Activated CD8-positive, alpha-beta memory T cell treated with anti-CD3 and anti-CD28 coated beads for 1 hour (primary cell): ENCODE data around the gene LRP5.

Experiments used
- DNase-seq, 2 donors: peaks; one replicate each; pipeline ENCODE4 v3.0.0-alpha.2; 2020; ENCODE audit warnings: low read depth in 1 of 2; ENCODE audit errors: extremely low read depth in 1 of 2

LRP5 gene

GRCh38 chr11:68345776-68346461, 33.5 kb downstream of the LRP5 start:
- DNase-seq: no peak

DNA sequence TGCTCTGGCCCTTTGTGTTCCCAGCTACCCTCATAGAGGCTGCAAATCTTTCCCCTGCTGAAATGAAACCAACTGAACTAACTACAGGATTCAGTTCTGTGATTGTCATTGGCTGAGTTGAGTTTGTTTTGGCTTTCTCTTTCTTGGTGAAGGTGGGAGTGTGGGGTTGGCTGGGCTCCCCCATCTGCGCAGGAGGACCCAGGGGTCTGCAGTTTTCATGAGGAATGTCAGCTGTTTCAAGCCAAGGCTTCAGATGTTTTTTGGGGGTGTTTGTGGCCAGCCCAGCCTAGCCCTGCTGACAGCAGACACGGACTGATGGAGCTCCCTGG, 34.0 kb downstream of the LRP5 start:
- no peak for DNase-seq

DNA sequence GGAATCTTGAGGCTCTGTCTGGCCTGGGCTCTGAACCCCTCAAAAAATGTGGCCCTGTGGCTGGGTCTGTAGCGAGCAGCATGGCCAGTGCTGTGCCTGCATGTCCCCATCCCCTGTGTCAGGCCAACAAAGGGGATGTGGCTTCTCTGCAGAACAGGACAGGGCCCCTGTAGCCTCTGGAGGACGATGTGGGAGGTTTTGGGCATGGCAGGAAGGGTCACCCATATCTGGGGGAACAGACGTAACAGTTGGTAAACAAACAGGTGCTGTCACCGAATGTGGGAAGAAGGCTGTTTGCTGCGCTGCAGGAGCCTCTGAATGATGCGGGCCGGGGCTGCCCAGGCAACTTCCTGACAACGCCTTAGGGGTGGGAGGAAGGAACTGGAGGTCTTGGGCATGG, 35.0 kb downstream of the LRP5 start:
- no peak for DNase-seq

DNA sequence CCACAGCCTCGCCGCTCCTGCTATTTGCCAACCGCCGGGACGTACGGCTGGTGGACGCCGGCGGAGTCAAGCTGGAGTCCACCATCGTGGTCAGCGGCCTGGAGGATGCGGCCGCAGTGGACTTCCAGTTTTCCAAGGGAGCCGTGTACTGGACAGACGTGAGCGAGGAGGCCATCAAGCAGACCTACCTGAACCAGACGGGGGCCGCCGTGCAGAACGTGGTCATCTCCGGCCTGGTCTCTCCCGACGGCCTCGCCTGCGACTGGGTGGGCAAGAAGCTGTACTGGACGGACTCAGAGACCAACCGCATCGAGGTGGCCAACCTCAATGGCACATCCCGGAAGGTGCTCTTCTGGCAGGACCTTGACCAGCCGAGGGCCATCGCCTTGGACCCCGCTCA, 35.5 kb downstream of the LRP5 start:
- DNase-seq: no peak

DNA sequence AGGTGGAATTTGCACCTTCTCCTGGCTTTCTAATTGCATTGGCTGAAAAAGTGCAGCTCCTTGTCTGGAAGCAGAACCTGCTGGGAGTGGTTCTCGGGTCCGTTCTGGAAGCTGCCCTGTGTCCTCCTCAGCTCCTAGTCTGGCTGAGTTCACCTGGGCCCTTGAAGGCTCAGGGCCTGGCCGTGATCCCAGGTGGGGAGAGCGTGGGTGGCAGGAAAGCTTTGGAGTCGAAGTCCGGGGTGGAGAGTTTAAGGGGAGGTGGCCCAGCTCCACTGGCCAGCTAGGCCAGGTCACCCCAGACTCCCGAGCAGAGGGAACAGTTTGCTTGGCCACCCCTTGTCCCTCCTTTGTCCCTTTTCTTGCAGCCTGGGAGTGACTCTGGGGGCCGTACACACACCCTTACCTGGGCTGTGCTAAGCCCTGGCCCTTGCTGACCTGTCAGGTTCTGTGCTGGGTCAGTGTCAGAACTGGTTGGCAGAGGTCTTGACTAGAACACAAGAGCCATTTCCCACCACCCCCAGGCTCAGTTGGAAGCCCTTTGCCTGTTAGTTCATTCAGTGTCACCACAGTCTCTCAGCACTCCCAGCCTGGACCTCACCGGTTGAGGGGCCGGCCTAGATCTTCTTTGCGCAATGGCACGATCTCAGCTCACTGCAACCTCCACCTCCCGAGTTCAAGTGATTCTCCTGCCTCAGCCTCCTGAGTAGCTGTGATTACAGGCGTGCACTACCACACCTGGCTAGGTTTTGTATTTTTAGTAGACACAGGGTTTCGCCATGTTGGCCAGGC, 37.3 kb downstream of the LRP5 start:
- no peak for DNase-seq

- no peak for DNase-seq
Measured at GRCh38 chr11:68350759-68351449, 38.5 kb downstream of the LRP5 start.

GRCh38 chr11:68351450-68352275, 39.3 kb downstream of the LRP5 start:
- no peak for DNase-seq

- DNase-seq: no peak
Measured at GRCh38 chr11:68352591-68352990, 40.2 kb downstream of the LRP5 start.

DNA sequence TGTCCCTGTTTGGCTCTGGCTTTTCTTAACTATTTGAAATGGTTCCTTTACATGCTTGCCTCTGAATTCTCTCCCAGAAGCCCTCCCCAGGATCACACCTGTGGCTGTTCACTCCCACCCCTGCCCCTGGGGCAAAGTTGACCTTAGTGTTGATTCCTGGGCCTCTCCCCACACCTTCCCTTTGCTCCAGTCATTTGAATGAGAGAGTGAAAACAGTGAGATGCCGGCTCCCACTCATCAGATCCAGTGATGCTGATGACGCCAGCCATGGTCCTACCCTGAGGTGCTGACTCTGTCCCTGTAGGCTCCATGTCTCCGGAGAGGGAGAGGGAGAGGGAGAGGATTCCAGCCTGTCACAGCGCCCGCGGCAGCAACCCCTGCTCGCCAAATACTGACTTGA, 40.7 kb downstream of the LRP5 start:
- DNase-seq: no peak

GRCh38 chr11:68353669-68354068, 41.3 kb downstream of the LRP5 start:
- DNase-seq: no peak

- no peak for DNase-seq
Measured at GRCh38 chr11:68354148-68354872, 41.9 kb downstream of the LRP5 start.

DNA sequence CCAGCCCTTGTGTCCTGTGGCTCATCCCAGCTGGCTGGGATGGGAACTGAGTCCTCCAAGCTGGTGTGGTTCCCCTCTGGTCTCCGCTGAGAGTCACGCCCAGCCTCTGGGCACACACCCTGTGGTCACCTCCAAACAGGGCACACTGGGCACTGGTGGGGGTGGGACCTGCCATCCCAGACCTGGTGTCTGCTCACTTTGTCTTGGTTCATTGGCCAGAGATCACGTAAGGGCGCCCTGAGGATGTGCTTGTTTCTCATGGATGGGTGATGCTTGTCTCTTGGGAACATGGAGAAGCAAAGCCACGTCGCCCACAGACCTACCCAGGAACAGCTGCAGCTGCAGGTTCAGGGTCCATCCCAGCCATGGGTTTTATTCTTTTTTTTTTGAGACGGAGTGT, 43.1 kb downstream of the LRP5 start:
- no peak for DNase-seq

- no peak for DNase-seq
Measured at GRCh38 chr11:68357568-68357967, 45.2 kb downstream of the LRP5 start.

GRCh38 chr11:68358416-68358815, 46.0 kb downstream of the LRP5 start:
- no peak for DNase-seq

- no peak for DNase-seq
Measured at GRCh38 chr11:68361702-68362101, 49.3 kb downstream of the LRP5 start.

DNA sequence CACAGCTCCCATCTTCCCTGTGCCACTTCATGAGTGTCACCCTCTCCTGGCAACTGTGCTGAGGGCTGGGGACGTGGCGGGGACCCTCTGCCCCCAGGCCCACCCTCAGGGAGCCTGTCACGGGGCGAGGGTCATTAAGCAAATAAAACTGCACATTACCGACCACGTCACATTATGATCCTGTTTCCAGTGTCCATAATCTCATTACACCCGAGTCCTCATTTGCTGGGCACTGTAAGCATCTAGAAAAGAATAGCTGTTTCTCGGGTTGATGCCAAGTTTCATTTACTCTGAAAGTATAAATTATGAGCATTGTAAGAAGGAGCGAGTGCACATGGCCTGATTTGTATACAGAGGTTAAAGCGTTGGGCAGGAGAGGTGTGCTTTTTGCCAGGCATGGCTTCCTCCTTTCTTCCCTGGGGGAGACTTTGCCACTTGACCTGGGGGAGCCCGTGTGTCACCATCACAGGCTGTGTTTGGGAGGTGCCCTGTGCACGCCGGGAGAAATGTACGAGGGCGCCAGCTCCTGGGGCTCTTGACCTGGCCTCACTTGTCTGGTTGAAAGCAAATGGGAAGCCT, 50.5 kb downstream of the LRP5 start:
- DNase-seq: no peak

GRCh38 chr11:68363776-68364175, 51.4 kb downstream of the LRP5 start:
- DNase-seq: no peak

- DNase-seq: no peak
Measured at GRCh38 chr11:68364581-68364980, 52.2 kb downstream of the LRP5 start.

DNA sequence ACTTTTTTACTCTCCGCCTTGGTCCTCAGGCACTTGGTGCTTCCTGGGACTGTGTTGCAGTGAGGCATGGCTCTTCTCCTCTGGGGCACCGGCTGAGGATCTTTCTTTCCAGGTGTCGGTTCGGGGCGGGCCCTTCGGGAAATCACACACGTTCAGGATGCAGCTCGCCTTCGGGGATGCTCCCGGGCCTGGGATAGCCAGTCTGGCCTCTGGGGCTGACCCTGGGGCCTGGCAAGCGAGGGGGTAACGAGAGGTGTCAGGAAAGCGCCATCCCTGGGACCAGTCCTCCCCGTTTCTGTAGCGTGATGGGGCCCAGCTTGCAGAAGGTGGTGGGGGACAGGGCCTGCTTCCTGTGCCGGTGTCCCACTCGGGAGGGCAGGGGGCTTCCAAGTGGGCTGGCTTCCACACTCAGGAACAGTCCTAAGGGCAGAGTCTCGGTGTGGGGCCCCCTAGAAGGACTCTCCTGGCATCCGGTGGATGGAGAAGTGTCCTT, 53.6 kb downstream of the LRP5 start:
- no peak for DNase-seq

DNA sequence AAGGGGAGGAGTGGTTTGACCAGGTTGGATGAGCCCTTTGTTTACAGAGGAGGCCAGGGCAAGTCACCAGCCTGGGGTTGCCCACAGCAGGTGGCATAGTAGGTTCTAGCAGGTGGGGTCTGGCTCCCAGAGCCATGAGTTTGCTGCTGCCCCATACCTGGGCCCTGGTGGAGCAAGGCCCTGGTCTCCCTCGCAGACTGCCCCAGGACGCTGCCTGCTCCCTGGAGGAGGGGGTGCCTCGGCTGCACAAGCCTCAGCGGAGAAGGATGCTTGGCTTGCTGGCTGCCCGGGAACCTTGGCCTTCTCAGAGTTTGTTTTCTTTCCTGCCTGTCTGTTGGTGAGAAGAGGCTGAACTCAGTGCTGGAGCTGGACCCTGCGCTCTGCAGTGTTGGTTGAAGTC, 54.9 kb downstream of the LRP5 start:
- no peak for DNase-seq
